Measurements from ENCODE around the gene EXD3.

- TF ChIP-seq CTCF (conservative IDR thresholded peaks at IDR 0.05; ENCODE audit: low read length) = no peak
- TF ChIP-seq EZH2phosphoT487 (IDR thresholded peaks at IDR 0.05; ENCODE audit: borderline replicate concordance, low read depth, low read length) = no peak
Observed at GRCh38 chr9:137434498-137435380, 11.8 kb upstream of the EXD3 start.
